K562 (cell line): ENCODE data around the gene CD46. TPM values are rescaled to one million over a fixed set of nuclear protein-coding genes. Genes with fewer than 3 reads are reported as not detected.

Experiments
- ATAC-seq: fragments of 200-7000 bp; cut with Tn5 transposase; 3 replicates; pipeline ENCODE4 v1.9.1; 2020; ENCODE audit warnings: moderate library complexity
- BruUV-seq: library from RNA; stranded (reverse); fragments of 400-500 nt; replicated peaks from 2 replicates; lab custom pipeline; 2021; lab: Mats Ljungman, UMichigan
- CTCF ChIA-PET: fragments of 300-600 bp; formaldehyde crosslinking; extraction: SDS; loops from one replicate; lab custom pipeline; 2021; ENCODE audit warnings: low intra/inter-chr PET ratio; lab: Yijun Ruan, JAX
- POLR2A ChIA-PET: fragments of 300-600, 350-650 bp; sonication (Branson Sonifier 250); formaldehyde crosslinking; extraction: SDS; loops from one replicate; lab custom pipeline; 2021; ENCODE audit warnings: antibody characterized with exemption, inconsistent platforms; lab: Yijun Ruan, JAX
- DNase-seq, 4 experiments: peaks; one replicate each; pipeline versions ENCODE4 v3.0.0 to v3.0.0-alpha.2; 2011 to 2018; ENCODE audit warnings: low spot score in 3 of 4, mixed read lengths in 3 of 4; ENCODE audit errors: extremely low read depth in 1 of 4
- FAIRE-seq: peaks from 2 replicates; lab custom pipeline; 2011; peaks lifted over from hg19 to GRCh38; lab: Jason Lieb, UNC
- H2AFZ ChIP-seq: 2 replicates; pipeline ENCODE4 v1.6.0; 2011; ENCODE audit warnings: low read depth, low read length, control low read depth, inconsistent platforms
- H3K27ac ChIP-seq: fragments of 200-600 bp; 3 replicates; pipeline ENCODE4 v1.8.0; 2011; ENCODE audit warnings: low read depth, mild to moderate bottlenecking, control low read depth, inconsistent platforms, low read length, moderate library complexity, mixed read lengths; ENCODE audit errors: extremely low read depth
- H3K27me3 ChIP-seq, 2 experiments: fragments of 300-600 bp in 1 of 2; 2 replicates in 1 of 2; 3 replicates in 1 of 2; pipeline versions ENCODE4 v1.6.0 to v1.8.0; 2011; ENCODE audit warnings: inconsistent platforms in 2 of 2, low read length in 2 of 2, mild to moderate bottlenecking in 1 of 2, mixed read lengths in 1 of 2, moderate library complexity in 1 of 2; ENCODE audit not compliant: control insufficient read depth in 2 of 2, insufficient read depth in 2 of 2
- H3K36me3 ChIP-seq: fragments of 300-600 bp; 3 replicates; pipeline ENCODE4 v1.8.0; 2011; ENCODE audit warnings: mild to moderate bottlenecking, low read length, inconsistent platforms; ENCODE audit not compliant: control insufficient read depth, insufficient read depth
- H3K4me1 ChIP-seq, 2 experiments: fragments of 200-600 bp in 1 of 2; replicated peaks in 1 of 2; 2 replicates in 1 of 2; 3 replicates in 1 of 2; pipeline versions ENCODE4 v1.5.1 to v1.8.0; 2011; ENCODE audit warnings: inconsistent platforms in 2 of 2, low read length in 2 of 2, mild to moderate bottlenecking in 1 of 2, mixed read lengths in 1 of 2, moderate library complexity in 1 of 2; ENCODE audit not compliant: control insufficient read depth in 2 of 2, insufficient read depth in 2 of 2
- H3K4me2 ChIP-seq: 2 replicates; pipeline ENCODE4 v1.6.1; 2011; ENCODE audit warnings: low read length, control low read depth, inconsistent platforms, mixed read lengths; ENCODE audit not compliant: insufficient read depth
- H3K4me3 ChIP-seq: fragments of 200-600 bp; sonication (generic), shearing (Covaris generic); 2 replicates; pipeline ENCODE4 v1.5.1; 2016; ENCODE audit warnings: control low read depth, inconsistent platforms
- H3K79me2 ChIP-seq: fragments of 200-600 bp; 3 replicates; pipeline ENCODE4 v1.8.0; 2011; ENCODE audit warnings: low read length, inconsistent platforms; ENCODE audit not compliant: control insufficient read depth, insufficient read depth
- H3K9ac ChIP-seq, 2 experiments: 2 replicates each; pipeline versions ENCODE4 v1.6.0 to v1.6.1; 2011; ENCODE audit warnings: low read depth in 2 of 2, low read length in 2 of 2, control low read depth in 1 of 2, inconsistent platforms in 1 of 2, mild to moderate bottlenecking in 1 of 2, mixed read lengths in 1 of 2; ENCODE audit not compliant: insufficient read depth in 1 of 2
- H3K9me1 ChIP-seq: one replicate; pipeline ENCODE4 v1.6.0; 2011; ENCODE audit warnings: inconsistent platforms, mild to moderate bottlenecking, low read length, moderate library complexity; ENCODE audit not compliant: control insufficient read depth, insufficient read depth
- H3K9me3 ChIP-seq: replicated peaks from 2 replicates; pipeline ENCODE4 v1.5.1; 2011; ENCODE audit warnings: low read depth, low read length, inconsistent platforms; ENCODE audit not compliant: control insufficient read depth, insufficient read depth
- H4K20me1 ChIP-seq: replicated peaks from 2 replicates; pipeline ENCODE4 v1.6.1; 2011; ENCODE audit warnings: low read length, inconsistent platforms, mixed read lengths; ENCODE audit not compliant: control insufficient read depth, insufficient read depth
- CREB1 ChIP-seq, 2 experiments: sonication (generic) in 1 of 2; formaldehyde crosslinking in 1 of 2; IDR thresholded peaks; 2 replicates each; pipeline versions ENCODE4 v1.6.1 to v1.8.0; 2012 to 2022; ENCODE audit warnings: inconsistent platforms in 1 of 2, mild to moderate bottlenecking in 1 of 2, missing genetic modification reagents in 1 of 2, moderate library complexity in 1 of 2
- CTBP1 ChIP-seq: fragments of 450-650 bp; IDR thresholded peaks from 2 replicates; pipeline ENCODE4 v1.6.1; 2016; ENCODE audit warnings: borderline replicate concordance
- FOXA3 ChIP-seq, 2 experiments: fragments of 450-650 bp in 1 of 2; sonication (generic) in 1 of 2; formaldehyde crosslinking; IDR thresholded peaks in 1 of 2; conservative IDR thresholded peaks in 1 of 2; 2 replicates each; pipeline versions ENCODE4 v1.4.0 to v1.8.0; 2020 to 2022; ENCODE audit warnings: mild to moderate bottlenecking in 2 of 2, missing genetic modification reagents in 1 of 2
- FOXK2 ChIP-seq, 2 experiments: fragments of 450-650 bp; IDR thresholded peaks in 1 of 2; conservative IDR thresholded peaks in 1 of 2; 2 replicates each; pipeline ENCODE4 v1.6.1; 2016; ENCODE audit warnings: low read depth in 2 of 2, mild to moderate bottlenecking in 1 of 2
- GATAD2B ChIP-seq: fragments of 450-650 bp; IDR thresholded peaks from 2 replicates; pipeline ENCODE4 v1.6.1; 2017; ENCODE audit warnings: mild to moderate bottlenecking, borderline replicate concordance
- WGBS: fragments of 100-300 bp; shearing (Covaris generic); methylation state at CpG from one replicate; pipeline ENCODE4 v1.1.6; 2016; ENCODE audit warnings: low coverage, mixed read lengths; ENCODE audit not compliant: insufficient coverage; ENCODE audit errors: missing lambda C conversion rate; 5-methylcytosine and 5-hydroxymethylcytosine counted together
- in situ Hi-C: fragments of 300-500 bp; cut with MboI; formaldehyde crosslinking; loops from 4 replicates; pipeline ENCODE4 v1.15.0; 2018; ENCODE audit warnings: inconsistent platforms, mixed read lengths
- intact Hi-C: fragments of 100-400 bp; cut with micrococcal nuclease; formaldehyde crosslinking; loops from 2 replicates; pipeline ENCODE4 v1.14.2; 2022
- polyA plus RNA-seq, 8 experiments: library from polyadenylated mRNA; depleted of rRNA in 4 of 8; stranded (reverse) in 5 of 8; unstranded in 3 of 8; fragments of >200 nt; fragmentation: Nextera tagmentation in 2 of 8; fragmentation: Illumina TruSeq in 1 of 8; extraction: Ambion mirVana in 2 of 8; extraction: Trizol in 1 of 8; gene quantifications; 2 replicates each; pipeline versions ENCODE4 v1.2.1 to v1.2.3, GENCODE V29; 2011 to 2014; ENCODE audit warnings: inconsistent platforms in 1 of 8, missing spikeins in 1 of 8
- total RNA-seq, 7 experiments: library from RNA; depleted of rRNA in 6 of 7; stranded (reverse); fragments of >200 nt in 6 of 7; fragmentation: Illumina TruSeq in 2 of 7; extraction: Trizol in 2 of 7; gene quantifications; 2 replicates each; pipeline versions ENCODE4 v1.2.1 to v1.2.3, GENCODE V29; 2011 to 2021; ENCODE audit warnings: low replicate concordance in 1 of 7
- TF ChIP-seq, protein P1 (sequence below): sonication (generic); formaldehyde crosslinking; IDR thresholded peaks from 2 replicates; pipeline ENCODE4 v1.8.0; 2022; ENCODE audit warnings: mild to moderate bottlenecking, missing genetic modification reagents
- TF ChIP-seq, protein P2 (sequence below), 2 experiments: fragments of 450-650 bp; IDR thresholded peaks; 2 replicates each; pipeline ENCODE4 v1.6.1; 2016
- TF ChIP-seq, protein P3 (sequence below), 2 experiments: IDR thresholded peaks in 1 of 2; conservative IDR thresholded peaks in 1 of 2; 2 replicates each; pipeline ENCODE4 v1.6.1; 2016; ENCODE audit warnings: low read depth in 2 of 2, mild to moderate bottlenecking in 1 of 2, missing compliant biosample characterization in 1 of 2, missing genetic modification characterization in 1 of 2, moderate library complexity in 1 of 2
- TF ChIP-seq, protein P4 (sequence below): sonication (generic); formaldehyde crosslinking; IDR thresholded peaks from 2 replicates; pipeline ENCODE4 v1.8.0; 2022; ENCODE audit warnings: missing genetic modification reagents, mild to moderate bottlenecking, moderate library complexity, borderline replicate concordance

Gene CD46
- total and polyA plus RNA-seq, 9 of the 15 experiments (the other 6 are each of a cell fraction or from before 2014, with no cell fraction given) = 87.9 to 374 (median 156) TPM

DNA sequence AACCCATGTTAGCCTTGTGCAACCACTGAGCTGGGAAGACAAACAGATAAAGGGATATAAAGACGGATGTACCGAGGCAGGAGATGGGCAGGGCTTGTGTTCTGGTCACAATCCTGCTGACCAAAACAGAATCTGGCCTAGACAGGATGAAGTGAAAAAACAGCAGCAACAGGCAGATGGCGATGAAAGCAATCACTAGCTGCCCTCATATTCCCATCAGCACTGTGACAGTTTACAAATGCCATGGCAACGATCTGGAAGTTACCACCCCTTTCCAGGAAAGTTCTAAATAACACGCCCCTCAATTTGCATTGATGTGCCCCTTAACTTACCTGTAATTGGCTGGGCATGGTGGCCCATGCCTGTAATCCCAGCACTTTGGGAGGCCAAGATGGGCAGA lies 40.6 kb upstream of the CD46 start:
- Histone ChIP-seq H3K4me3 (no peak overlapping the region), H3K79me2 (no peaks in the 10 kb centered on the region), H3K36me3 (no peaks in the 10 kb centered on the region; the same call in 2 of the 3 replicates), H3K9me3 (no peaks in the 10 kb centered on the region), H3K4me2 (no peak overlapping the region), H3K27me3 (no peaks in the 10 kb centered on the region), H2AFZ (no peak overlapping the region), H3K27ac (no peak overlapping the region), H4K20me1 (no peaks in the 10 kb centered on the region), H3K9me1 (no peaks in the 10 kb centered on the region), H3K9ac (no peak overlapping the region), H3K4me1 (0 out of 5 replicates have a peak, but pooled peaks cover 0 to 4% of the 10 kb centered on the region in 2 experiments)
- CTCF ChIA-PET = interaction anchor here (1.7 kb wide), 1 partner anchor 86 kb away, joined by 13 read pairs; no protein-coding TSS in a partner anchor
- peak; percentile 74 for FAIRE-seq
- intact Hi-C loops (loop anchor here (1.0 to 10.0 kb wide), 5 partner anchors 44 to 254 kb away; no protein-coding TSS in a partner anchor), in situ Hi-C loops (no loop called here)
- no TSS peak for BruUV-seq
- POLR2A ChIA-PET = interaction anchor here (1.2 to 1.3 kb wide), 2 partner anchors 8 to 12 kb away, joined by 3 to 6 read pairs; no protein-coding TSS in a partner anchor
- 11% methylated on average over 5 of the region's 5 CpGs for WGBS
- ATAC-seq = peak; percentile 91
- DNase-seq = peak in 2 of 4 experiments; percentile 63 to 69
- TF ChIP-seq CTBP1 = peak; percentile 35; the same call in 1 of the 2 replicates
- TF ChIP-seq FOXK2 (conservative IDR thresholded peaks at IDR 0.05 in 1 of 2, IDR thresholded peaks at IDR 0.05 in 1 of 2; ENCODE audit: low read depth in 2 of 2) = peak in 1 of 2 experiments; percentile 52; a peak in 1 of 4 replicates
- no peak for TF ChIP-seq GATAD2B
- TF ChIP-seq, protein P1, sequence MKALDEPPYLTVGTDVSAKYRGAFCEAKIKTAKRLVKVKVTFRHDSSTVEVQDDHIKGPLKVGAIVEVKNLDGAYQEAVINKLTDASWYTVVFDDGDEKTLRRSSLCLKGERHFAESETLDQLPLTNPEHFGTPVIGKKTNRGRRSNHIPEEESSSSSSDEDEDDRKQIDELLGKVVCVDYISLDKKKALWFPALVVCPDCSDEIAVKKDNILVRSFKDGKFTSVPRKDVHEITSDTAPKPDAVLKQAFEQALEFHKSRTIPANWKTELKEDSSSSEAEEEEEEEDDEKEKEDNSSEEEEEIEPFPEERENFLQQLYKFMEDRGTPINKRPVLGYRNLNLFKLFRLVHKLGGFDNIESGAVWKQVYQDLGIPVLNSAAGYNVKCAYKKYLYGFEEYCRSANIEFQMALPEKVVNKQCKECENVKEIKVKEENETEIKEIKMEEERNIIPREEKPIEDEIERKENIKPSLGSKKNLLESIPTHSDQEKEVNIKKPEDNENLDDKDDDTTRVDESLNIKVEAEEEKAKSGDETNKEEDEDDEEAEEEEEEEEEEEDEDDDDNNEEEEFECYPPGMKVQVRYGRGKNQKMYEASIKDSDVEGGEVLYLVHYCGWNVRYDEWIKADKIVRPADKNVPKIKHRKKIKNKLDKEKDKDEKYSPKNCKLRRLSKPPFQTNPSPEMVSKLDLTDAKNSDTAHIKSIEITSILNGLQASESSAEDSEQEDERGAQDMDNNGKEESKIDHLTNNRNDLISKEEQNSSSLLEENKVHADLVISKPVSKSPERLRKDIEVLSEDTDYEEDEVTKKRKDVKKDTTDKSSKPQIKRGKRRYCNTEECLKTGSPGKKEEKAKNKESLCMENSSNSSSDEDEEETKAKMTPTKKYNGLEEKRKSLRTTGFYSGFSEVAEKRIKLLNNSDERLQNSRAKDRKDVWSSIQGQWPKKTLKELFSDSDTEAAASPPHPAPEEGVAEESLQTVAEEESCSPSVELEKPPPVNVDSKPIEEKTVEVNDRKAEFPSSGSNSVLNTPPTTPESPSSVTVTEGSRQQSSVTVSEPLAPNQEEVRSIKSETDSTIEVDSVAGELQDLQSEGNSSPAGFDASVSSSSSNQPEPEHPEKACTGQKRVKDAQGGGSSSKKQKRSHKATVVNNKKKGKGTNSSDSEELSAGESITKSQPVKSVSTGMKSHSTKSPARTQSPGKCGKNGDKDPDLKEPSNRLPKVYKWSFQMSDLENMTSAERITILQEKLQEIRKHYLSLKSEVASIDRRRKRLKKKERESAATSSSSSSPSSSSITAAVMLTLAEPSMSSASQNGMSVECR (CRISPR knock-in tag) = 0 out of 2 replicates have a peak, but pooled peaks have one; percentile 44
- TF ChIP-seq, protein P2, sequence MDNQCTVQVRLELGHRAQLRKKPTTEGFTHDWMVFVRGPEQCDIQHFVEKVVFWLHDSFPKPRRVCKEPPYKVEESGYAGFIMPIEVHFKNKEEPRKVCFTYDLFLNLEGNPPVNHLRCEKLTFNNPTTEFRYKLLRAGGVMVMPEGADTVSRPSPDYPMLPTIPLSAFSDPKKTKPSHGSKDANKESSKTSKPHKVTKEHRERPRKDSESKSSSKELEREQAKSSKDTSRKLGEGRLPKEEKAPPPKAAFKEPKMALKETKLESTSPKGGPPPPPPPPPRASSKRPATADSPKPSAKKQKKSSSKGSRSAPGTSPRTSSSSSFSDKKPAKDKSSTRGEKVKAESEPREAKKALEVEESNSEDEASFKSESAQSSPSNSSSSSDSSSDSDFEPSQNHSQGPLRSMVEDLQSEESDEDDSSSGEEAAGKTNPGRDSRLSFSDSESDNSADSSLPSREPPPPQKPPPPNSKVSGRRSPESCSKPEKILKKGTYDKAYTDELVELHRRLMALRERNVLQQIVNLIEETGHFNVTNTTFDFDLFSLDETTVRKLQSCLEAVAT (IDR thresholded peaks at IDR 0.05) = no peak
- TF ChIP-seq, protein P3, sequence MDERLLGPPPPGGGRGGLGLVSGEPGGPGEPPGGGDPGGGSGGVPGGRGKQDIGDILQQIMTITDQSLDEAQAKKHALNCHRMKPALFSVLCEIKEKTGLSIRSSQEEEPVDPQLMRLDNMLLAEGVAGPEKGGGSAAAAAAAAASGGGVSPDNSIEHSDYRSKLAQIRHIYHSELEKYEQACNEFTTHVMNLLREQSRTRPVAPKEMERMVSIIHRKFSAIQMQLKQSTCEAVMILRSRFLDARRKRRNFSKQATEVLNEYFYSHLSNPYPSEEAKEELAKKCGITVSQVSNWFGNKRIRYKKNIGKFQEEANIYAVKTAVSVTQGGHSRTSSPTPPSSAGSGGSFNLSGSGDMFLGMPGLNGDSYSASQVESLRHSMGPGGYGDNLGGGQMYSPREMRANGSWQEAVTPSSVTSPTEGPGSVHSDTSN (CRISPR knock-in tag; IDR thresholded peaks at IDR 0.05; ENCODE audit: low read depth) = no peak
- TF ChIP-seq, protein P3 (tag; conservative IDR thresholded peaks at IDR 0.05; ENCODE audit: low read depth) = peak; percentile 85
- TF ChIP-seq, protein P4, sequence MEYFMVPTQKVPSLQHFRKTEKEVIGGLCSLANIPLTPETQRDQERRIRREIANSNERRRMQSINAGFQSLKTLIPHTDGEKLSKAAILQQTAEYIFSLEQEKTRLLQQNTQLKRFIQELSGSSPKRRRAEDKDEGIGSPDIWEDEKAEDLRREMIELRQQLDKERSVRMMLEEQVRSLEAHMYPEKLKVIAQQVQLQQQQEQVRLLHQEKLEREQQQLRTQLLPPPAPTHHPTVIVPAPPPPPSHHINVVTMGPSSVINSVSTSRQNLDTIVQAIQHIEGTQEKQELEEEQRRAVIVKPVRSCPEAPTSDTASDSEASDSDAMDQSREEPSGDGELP (CRISPR knock-in tag) = peak; percentile 23; the same call in 1 of the 2 replicates
- peak in 1 of 2 experiments; percentile 61; a peak in 1 of 4 replicates for TF ChIP-seq FOXA3 (CRISPR knock-in tag; conservative IDR thresholded peaks at IDR 0.05 in 1 of 2, IDR thresholded peaks at IDR 0.05 in 1 of 2)
- no peak for TF ChIP-seq CREB1 (IDR thresholded peaks at IDR 0.05)
- TF ChIP-seq CREB1 (CRISPR knock-in tag; IDR thresholded peaks at IDR 0.05) = 0 out of 2 replicates have a peak, but pooled peaks have one; percentile 34
